HEK293 (cell line): Measurements from ENCODE around the gene SLC8A1.

ENCODE experiments used
- CTCF ChIA-PET: fragments of 350-600 bp; formaldehyde crosslinking; extraction: SDS; loops from one replicate; lab custom pipeline; 2021; ENCODE audit warnings: antibody characterized with exemption; lab: Yijun Ruan, JAX
- POLR2A ChIA-PET: fragments of 300-600 bp; formaldehyde crosslinking; extraction: SDS; loops from one replicate; lab custom pipeline; 2020; ENCODE audit warnings: antibody characterized with exemption, inconsistent platforms; lab: Yijun Ruan, JAX
- H3K27ac ChIP-seq: fragments of 200-500 bp; sonication (Bioruptor generic); 2 replicates; pipeline ENCODE4 v1.5.1; 2014; ENCODE audit warnings: low read depth, low read length, control low read depth, inconsistent platforms; ENCODE audit errors: extremely low read depth
- H3K36me3 ChIP-seq, 2 experiments: fragments of 200-500 bp in 1 of 2; sonication (Bioruptor generic) in 1 of 2; 1 replicate in 1 of 2; 2 replicates in 1 of 2; pipeline ENCODE4 v1.5.1; 2014 to 2017; ENCODE audit warnings: inconsistent platforms in 2 of 2, low read length in 2 of 2; ENCODE audit not compliant: control insufficient read depth in 2 of 2, insufficient read depth in 1 of 2
- H3K4me1 ChIP-seq: fragments of 200-500 bp; sonication (Bioruptor generic); 2 replicates; pipeline ENCODE4 v1.5.1; 2014; ENCODE audit warnings: mild to moderate bottlenecking, low read length, inconsistent platforms; ENCODE audit not compliant: control insufficient read depth, insufficient read depth
- H3K4me3 ChIP-seq: 2 replicates; pipeline ENCODE4 v1.5.1; 2011; ENCODE audit warnings: low read depth, mild to moderate bottlenecking, control low read depth, low read length, moderate library complexity
- H3K9me3 ChIP-seq: fragments of 200-500 bp; sonication (Bioruptor generic); 2 replicates; pipeline ENCODE4 v1.5.1; 2014; ENCODE audit warnings: low read depth, low read length, inconsistent platforms; ENCODE audit not compliant: control insufficient read depth, insufficient read depth
- EGR2 ChIP-seq: fragments of 450-650 bp; formaldehyde crosslinking; IDR thresholded peaks from 2 replicates; pipeline ENCODE4 v1.5.1; 2016; ENCODE audit warnings: low read depth, missing biosample characterization, missing genetic modification characterization
- RBAK ChIP-seq: fragments of 450-650 bp; formaldehyde crosslinking; IDR thresholded peaks from 2 replicates; pipeline ENCODE4 v1.5.1; 2016; ENCODE audit warnings: missing biosample characterization, missing genetic modification characterization
- ZBTB21 ChIP-seq: fragments of 450-650 bp; formaldehyde crosslinking; IDR thresholded peaks from 2 replicates; pipeline ENCODE4 v1.5.1; 2017; ENCODE audit warnings: missing biosample characterization, missing genetic modification characterization
- ZFHX2 ChIP-seq: fragments of 450-650 bp; formaldehyde crosslinking; conservative IDR thresholded peaks from 2 replicates; pipeline ENCODE4 v1.5.1; 2016; ENCODE audit warnings: missing biosample characterization, missing genetic modification characterization
- ZFP3 ChIP-seq: fragments of 450-650 bp; formaldehyde crosslinking; IDR thresholded peaks from 2 replicates; pipeline ENCODE4 v1.5.1; 2016; ENCODE audit warnings: low read depth, missing biosample characterization, missing genetic modification characterization
- ZNF114 ChIP-seq: fragments of 450-650 bp; formaldehyde crosslinking; IDR thresholded peaks from 2 replicates; pipeline ENCODE4 v1.5.0; 2017; ENCODE audit warnings: missing biosample characterization, missing genetic modification characterization
- ZNF146 ChIP-seq: fragments of 450-650 bp; formaldehyde crosslinking; IDR thresholded peaks from 2 replicates; pipeline ENCODE4 v1.5.1; 2016; ENCODE audit warnings: missing biosample characterization, missing genetic modification characterization
- ZNF169 ChIP-seq: fragments of 450-650 bp; formaldehyde crosslinking; IDR thresholded peaks from 2 replicates; pipeline ENCODE4 v1.5.1; 2016; ENCODE audit warnings: missing biosample characterization, missing genetic modification characterization
- ZNF292 ChIP-seq: fragments of 450-650 bp; formaldehyde crosslinking; IDR thresholded peaks from 2 replicates; pipeline ENCODE4 v1.5.1; 2016; ENCODE audit warnings: low read depth, missing biosample characterization, missing genetic modification characterization, borderline replicate concordance
- ZNF324 ChIP-seq: fragments of 450-650 bp; formaldehyde crosslinking; IDR thresholded peaks from 2 replicates; pipeline ENCODE4 v1.5.1; 2016; ENCODE audit warnings: missing biosample characterization, missing genetic modification characterization
- ZNF335 ChIP-seq: fragments of 450-650 bp; formaldehyde crosslinking; conservative IDR thresholded peaks from 2 replicates; pipeline ENCODE4 v1.5.1; 2016; ENCODE audit warnings: missing biosample characterization, missing genetic modification characterization
- ZNF777 ChIP-seq: fragments of 450-650 bp; formaldehyde crosslinking; IDR thresholded peaks from 2 replicates; pipeline ENCODE4 v1.5.1; 2017; ENCODE audit warnings: missing biosample characterization, missing genetic modification characterization, borderline replicate concordance
- ZNF791 ChIP-seq: fragments of 450-650 bp; formaldehyde crosslinking; IDR thresholded peaks from 2 replicates; pipeline ENCODE4 v1.5.1; 2016; ENCODE audit warnings: missing biosample characterization, missing genetic modification characterization
- ZNF830 ChIP-seq: fragments of 450-650 bp; IDR thresholded peaks from 2 replicates; pipeline ENCODE4 v1.5.0; 2018; ENCODE audit warnings: missing biosample characterization, missing genetic modification characterization, low read depth, mild to moderate bottlenecking, moderate library complexity
- ZXDB ChIP-seq: fragments of 450-650 bp; formaldehyde crosslinking; IDR thresholded peaks from 2 replicates; pipeline ENCODE4 v1.5.1; 2016; ENCODE audit warnings: missing biosample characterization, missing genetic modification characterization
- TF ChIP-seq, protein P1 (sequence below): IDR thresholded peaks from 2 replicates; pipeline ENCODE4 v1.6.1; 2011; ENCODE audit warnings: mild to moderate bottlenecking, low read depth, low read length, borderline replicate concordance
- TF ChIP-seq, protein P2 (sequence below): fragments of 450-650 bp; formaldehyde crosslinking; conservative IDR thresholded peaks from 2 replicates; pipeline ENCODE4 v1.5.1; 2016; ENCODE audit warnings: low read depth, missing biosample characterization, missing genetic modification characterization
- TF ChIP-seq, protein P3 (sequence below): fragments of 450-650 bp; formaldehyde crosslinking; IDR thresholded peaks from 2 replicates; pipeline ENCODE4 v1.5.1; 2016; ENCODE audit warnings: missing biosample characterization, missing genetic modification characterization
- TF ChIP-seq, protein P4 (sequence below): fragments of 450-650 bp; formaldehyde crosslinking; IDR thresholded peaks from 2 replicates; pipeline ENCODE4 v1.5.1; 2017; ENCODE audit warnings: missing biosample characterization, missing genetic modification characterization

The SLC8A1 gene

DNA sequence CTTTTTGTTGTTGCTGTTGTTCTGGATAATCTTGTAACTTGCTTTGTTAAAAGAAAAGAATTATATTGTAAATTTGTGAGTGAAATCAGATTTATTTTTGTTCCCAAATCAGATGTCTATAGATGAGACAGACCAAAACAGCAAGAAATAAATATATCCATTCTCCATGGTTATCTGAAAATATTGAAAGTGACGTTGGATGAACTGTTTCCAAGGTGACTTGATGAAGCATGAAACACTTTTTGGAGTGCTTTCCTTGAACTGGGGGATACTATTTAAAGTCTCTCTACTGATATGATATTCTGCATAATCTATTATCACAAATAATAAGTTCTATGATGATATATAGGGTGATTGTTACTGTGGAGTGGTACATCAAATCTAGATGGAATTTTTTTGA lies 357.4 kb downstream of the SLC8A1 start (continued):
- no peak for TF ChIP-seq ZNF777
- TF ChIP-seq ZNF830, result no peak
- no peak for TF ChIP-seq ZFP3 (tag by site-specific recombination)
- no peak for TF ChIP-seq ZNF114 (tag by site-specific recombination)
- TF ChIP-seq, protein P1, sequence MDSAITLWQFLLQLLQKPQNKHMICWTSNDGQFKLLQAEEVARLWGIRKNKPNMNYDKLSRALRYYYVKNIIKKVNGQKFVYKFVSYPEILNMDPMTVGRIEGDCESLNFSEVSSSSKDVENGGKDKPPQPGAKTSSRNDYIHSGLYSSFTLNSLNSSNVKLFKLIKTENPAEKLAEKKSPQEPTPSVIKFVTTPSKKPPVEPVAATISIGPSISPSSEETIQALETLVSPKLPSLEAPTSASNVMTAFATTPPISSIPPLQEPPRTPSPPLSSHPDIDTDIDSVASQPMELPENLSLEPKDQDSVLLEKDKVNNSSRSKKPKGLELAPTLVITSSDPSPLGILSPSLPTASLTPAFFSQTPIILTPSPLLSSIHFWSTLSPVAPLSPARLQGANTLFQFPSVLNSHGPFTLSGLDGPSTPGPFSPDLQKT, result no peak

DNA sequence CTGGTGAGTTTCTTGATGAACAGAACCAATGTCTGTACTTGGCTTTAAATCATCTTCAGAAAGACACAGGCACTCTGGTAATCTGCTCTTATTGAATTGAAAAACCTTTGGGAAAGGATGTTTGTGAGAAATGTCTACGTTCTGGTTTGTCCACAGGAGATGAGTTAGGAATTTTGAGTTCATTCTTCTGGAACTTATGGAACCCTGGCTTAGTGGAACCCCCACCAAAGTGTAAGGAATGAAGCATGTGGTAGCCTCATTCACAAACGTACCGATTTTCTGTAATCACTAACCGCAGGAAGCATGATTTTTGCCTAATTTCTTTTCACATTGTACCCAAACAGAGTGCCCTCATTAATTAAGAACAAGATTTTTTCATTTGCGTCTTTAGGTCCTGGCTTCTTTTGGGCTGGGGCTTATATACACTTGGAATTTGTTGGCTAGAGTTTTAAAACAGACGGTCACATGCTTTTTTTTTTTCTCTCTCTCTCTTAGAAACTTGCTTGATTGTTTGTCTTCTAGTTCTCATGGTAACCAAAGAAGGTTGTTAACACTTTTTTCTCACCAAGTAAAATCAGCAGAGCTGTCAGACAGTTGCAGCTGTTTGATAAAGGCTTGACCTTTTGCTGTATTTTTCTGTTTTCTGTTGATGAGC lies 358.7 kb downstream of the SLC8A1 start:
- POLR2A ChIA-PET, result no interaction called here

DNA sequence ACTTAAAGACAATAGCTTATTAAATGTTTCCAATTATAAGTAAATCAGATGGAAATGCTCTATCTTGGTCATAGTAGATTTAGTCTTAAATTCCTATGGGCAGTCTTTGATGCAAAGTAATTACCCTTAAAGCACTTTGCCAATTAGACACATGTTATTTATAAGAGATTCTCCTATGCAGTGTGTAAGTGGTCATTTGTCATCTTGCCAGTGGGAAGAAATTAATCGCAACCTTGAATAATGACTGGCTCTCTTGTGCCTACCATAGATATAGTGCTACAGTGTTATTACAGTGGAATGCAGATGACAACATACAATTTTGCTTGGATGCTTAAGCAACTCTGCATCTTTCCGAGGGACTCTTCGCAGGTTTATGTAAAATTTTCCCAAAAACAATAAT lies 361.8 kb downstream of the SLC8A1 start:
- H3K36me3 ChIP-seq, result no peaks in the 10 kb centered on the region
- POLR2A ChIA-PET, result no interaction called here
- CTCF ChIA-PET, result no interaction called here
- no peaks in the 10 kb centered on the region for H3K4me1 ChIP-seq
- TF ChIP-seq ZNF292 (tag by site-specific recombination) (no peak), ZBTB21 (no peak), ZXDB (tag by site-specific recombination) (no peak), ZNF335 (tag by site-specific recombination) (no peak), ZFHX2 (tag by site-specific recombination) (no peak), ZNF791 (no peak), RBAK (tag by site-specific recombination) (no peak), ZNF146 (tag by site-specific recombination) (no peak)
- TF ChIP-seq, protein P2, sequence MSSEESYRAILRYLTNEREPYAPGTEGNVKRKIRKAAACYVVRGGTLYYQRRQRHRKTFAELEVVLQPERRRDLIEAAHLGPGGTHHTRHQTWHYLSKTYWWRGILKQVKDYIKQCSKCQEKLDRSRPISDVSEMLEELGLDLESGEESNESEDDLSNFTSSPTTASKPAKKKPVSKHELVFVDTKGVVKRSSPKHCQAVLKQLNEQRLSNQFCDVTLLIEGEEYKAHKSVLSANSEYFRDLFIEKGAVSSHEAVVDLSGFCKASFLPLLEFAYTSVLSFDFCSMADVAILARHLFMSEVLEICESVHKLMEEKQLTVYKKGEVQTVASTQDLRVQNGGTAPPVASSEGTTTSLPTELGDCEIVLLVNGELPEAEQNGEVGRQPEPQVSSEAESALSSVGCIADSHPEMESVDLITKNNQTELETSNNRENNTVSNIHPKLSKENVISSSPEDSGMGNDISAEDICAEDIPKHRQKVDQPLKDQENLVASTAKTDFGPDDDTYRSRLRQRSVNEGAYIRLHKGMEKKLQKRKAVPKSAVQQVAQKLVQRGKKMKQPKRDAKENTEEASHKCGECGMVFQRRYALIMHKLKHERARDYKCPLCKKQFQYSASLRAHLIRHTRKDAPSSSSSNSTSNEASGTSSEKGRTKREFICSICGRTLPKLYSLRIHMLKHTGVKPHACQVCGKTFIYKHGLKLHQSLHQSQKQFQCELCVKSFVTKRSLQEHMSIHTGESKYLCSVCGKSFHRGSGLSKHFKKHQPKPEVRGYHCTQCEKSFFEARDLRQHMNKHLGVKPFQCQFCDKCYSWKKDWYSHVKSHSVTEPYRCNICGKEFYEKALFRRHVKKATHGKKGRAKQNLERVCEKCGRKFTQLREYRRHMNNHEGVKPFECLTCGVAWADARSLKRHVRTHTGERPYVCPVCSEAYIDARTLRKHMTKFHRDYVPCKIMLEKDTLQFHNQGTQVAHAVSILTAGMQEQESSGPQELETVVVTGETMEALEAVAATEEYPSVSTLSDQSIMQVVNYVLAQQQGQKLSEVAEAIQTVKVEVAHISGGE (tag by site-specific recombination), result no peak
- TF ChIP-seq, all 188 proteins: peak for 0
- Histone ChIP-seq H3K9me3 (no peaks in the 10 kb centered on the region), H3K4me3 (no peak overlapping the region), H3K27ac (no peak overlapping the region)

More for the DNA sequence above, 358.7 kb downstream of the SLC8A1 start:
- TF ChIP-seq ZNF324 (tag by site-specific recombination), result no peak
- TF ChIP-seq, protein P3, sequence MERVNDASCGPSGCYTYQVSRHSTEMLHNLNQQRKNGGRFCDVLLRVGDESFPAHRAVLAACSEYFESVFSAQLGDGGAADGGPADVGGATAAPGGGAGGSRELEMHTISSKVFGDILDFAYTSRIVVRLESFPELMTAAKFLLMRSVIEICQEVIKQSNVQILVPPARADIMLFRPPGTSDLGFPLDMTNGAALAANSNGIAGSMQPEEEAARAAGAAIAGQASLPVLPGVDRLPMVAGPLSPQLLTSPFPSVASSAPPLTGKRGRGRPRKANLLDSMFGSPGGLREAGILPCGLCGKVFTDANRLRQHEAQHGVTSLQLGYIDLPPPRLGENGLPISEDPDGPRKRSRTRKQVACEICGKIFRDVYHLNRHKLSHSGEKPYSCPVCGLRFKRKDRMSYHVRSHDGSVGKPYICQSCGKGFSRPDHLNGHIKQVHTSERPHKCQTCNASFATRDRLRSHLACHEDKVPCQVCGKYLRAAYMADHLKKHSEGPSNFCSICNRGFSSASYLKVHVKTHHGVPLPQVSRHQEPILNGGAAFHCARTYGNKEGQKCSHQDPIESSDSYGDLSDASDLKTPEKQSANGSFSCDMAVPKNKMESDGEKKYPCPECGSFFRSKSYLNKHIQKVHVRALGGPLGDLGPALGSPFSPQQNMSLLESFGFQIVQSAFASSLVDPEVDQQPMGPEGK, result no peak
- TF ChIP-seq EGR2 (tag by site-specific recombination), result no peak
- TF ChIP-seq, protein P4, sequence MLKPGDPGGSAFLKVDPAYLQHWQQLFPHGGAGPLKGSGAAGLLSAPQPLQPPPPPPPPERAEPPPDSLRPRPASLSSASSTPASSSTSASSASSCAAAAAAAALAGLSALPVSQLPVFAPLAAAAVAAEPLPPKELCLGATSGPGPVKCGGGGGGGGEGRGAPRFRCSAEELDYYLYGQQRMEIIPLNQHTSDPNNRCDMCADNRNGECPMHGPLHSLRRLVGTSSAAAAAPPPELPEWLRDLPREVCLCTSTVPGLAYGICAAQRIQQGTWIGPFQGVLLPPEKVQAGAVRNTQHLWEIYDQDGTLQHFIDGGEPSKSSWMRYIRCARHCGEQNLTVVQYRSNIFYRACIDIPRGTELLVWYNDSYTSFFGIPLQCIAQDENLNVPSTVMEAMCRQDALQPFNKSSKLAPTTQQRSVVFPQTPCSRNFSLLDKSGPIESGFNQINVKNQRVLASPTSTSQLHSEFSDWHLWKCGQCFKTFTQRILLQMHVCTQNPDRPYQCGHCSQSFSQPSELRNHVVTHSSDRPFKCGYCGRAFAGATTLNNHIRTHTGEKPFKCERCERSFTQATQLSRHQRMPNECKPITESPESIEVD (tag by site-specific recombination), result no peak
- TF ChIP-seq ZNF169, result no peak
- TF ChIP-seq, all 188 proteins: peak for 0
- CTCF ChIA-PET, result interaction anchor here (0.6 kb wide), 1 partner anchor 85 kb away, joined by 3 read pairs; no protein-coding TSS in a partner anchor
- H3K9me3 ChIP-seq, result no peaks in the 10 kb centered on the region
- H3K4me1 ChIP-seq, result no peaks in the 10 kb centered on the region
- no peak overlapping the region for H3K4me3 ChIP-seq
- no peaks in the 10 kb centered on the region for H3K36me3 ChIP-seq
- H3K27ac ChIP-seq, result no peak overlapping the region
